ENCODE data around the gene NRF1.
"Not testable (repeated sequence)": the region's sequence is repeated elsewhere in the genome, so short reads cannot be mapped to it uniquely, and the experiment has no call there.

The NRF1 gene

DNA sequence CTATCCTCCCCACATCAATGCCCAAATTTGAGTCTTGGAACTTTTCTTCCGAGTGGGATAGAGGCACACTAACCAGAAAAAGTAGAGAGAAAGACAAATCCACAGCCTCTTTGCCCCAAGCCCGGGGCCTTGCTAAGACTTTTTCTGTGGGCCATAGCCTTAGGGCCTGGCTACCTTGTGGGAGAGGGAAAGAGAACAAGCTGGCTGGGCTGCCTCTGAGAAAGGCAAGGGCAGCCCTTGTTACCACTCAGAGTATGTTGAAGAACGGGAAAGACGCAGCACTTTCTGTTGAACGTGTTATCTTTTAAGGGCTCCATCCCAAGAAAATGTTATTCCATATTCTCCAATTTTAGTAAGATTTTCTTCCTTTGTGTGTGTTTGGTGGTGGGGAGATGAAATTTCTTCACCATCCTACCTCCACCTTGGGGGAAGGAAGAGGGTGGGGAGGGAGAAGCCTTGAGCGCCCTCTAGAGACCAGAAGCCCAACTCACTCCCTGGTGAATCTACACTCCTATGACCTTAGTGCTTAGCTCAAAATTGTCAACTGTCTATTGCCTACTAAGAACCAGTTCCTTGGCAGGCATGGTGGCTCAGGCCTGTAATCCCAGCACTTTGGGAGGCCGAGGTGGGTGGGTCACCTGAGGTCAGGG is 3.9 kb upstream of the NRF1 start:
- peak; percentile 60 to 67 for DNase-seq

DNA sequence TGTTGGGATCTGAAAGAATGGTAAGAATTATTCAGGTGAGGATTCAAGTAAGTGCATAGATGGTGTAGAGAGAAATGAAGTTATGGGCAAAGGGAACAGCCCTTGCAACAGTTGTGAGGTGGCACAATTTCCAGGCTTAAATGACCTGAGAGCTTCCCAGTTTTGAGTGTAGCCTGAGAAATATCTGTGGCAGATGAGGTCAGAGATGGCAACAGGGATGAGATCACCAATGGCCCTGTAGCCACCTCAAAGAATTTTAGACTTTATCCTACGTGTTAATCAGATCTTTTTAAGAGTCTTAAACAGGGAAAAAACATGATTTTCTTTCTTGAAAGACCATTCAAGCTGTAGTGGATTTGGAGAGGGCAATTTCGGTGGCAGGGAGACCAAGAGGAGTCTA is 1.9 kb upstream of the NRF1 start:
- DNase-seq = peak in 1 of 2 experiments; percentile 11

DNA sequence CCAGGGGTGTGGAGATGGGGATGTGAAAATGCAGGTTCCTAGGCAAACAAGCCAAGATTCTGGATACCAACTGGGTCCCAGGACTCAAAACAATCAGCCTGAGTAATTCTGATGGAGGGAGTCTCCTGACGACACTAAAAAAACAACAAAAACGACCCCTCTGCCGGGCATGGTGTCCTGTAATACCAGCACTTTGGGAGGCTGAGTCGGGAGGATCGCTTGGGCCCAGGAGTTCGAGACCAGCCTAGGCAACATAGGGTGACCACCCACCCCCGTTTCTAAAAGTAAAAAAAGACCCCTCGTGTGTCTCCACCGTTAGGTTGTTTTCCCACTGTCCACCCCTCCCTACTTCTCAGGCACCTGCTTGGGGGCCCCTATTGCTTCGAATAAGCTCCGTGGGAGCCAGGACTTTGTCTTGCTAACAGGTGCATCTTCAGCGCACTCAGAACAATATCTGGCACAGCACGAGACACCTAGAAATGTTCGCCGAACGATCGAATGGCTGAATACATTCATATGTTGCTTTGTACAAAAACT is 743 bp upstream of the NRF1 start:
- no peak for DNase-seq

DNA sequence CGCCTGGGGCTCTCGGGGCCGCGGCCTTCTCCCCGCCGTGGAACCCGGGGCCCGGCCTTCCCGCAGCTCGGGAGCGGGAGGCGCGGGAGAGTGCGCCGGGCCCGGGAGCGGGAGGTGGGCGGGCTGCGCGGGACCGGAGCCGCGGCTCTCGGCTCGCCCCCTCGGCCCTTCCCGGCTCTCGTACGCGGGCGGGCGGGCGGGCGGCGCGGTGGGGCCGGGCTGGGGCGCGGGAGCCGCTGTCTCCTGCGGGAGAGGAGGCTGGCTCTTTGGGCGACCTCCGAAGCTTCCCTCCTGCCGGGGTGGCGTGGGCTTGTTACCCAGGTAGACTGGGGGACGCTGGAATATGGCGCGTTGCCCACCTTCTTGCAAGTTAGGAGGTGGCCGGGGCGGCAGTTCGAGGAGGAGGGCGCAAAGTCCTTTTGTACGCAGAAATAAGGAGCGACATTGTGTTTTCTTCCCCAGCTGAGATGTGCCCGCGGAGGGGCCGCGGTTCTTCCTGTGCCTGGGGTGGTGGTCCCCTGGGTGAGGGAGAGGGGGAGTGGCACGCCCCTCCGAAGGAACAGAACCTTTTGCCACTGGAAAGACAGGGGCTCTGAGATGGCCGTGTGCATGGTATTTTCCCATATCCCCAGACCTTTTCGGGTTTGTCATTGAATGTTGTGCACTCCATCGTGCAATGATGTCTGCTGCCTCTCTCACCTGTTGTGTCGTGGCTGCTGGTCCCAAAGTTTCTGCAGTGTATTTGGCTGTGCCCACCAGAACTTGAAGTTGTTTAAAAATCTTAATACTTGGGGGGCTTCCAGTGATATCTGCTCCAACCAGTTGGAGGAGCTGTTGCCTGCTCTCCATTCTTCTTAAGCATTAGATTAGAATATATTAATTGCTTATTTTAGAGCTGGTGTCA is 844 bp downstream of the NRF1 start:
- peak; percentile 37 to 56 for DNase-seq

DNA sequence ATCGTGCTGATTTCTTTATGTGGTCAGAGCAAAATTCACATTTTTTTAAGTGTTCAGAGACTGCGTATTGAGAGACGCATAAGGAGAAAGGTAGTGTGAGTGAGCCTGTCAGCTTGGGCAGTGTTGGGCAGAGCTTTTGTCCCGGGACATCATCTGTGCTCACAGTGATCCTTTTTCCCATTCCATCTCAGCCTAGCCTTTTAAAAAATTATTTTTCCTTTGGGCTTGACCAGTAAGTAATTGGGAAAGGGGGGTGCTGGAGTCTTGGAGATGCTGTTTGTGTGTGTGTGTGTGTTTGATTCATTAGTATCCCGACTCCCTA is 1.5 kb downstream of the NRF1 start:
- no peak for DNase-seq

DNA sequence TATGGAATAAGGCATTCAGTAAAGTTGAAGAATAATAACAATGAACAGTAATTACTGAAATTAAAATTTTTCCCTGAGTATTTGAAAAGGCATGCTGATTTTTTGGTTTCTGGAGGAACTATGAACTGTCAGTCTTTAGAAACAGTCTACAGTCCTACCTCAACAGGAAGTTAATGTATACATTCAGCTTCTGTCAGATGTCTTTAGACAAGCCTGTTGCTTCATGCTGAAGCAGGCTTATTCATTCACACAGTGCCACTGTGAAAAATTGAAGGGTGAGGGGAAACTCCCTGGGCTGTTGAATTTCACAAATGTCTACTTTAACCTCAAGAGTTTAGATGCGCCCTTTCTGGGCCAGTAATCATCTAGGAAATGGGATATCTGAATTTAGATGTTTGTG is 3.5 kb downstream of the NRF1 start:
- DNase-seq = peak; percentile 74 to 83

DNA sequence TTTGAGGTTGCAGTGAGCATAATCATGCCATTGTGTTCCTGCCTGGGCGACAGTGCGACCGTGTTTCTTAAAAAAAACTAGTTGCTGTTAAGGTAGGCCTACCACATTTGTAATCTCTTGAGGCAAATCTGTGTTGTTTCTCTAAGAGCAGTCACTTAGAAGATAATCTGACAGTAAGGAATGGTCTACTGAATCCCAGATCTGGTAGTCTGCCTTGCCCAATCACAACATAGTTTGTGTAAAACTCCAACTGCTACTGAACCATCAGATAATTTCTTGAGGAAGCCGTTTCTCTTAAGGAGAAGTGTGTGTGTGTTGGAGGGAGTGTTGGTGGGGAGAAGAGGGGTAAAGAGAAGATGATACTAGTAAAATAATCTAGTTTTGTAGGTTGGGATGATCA is 5.0 kb downstream of the NRF1 start:
- DNase-seq = peak in 1 of 2 experiments; percentile 17

DNA sequence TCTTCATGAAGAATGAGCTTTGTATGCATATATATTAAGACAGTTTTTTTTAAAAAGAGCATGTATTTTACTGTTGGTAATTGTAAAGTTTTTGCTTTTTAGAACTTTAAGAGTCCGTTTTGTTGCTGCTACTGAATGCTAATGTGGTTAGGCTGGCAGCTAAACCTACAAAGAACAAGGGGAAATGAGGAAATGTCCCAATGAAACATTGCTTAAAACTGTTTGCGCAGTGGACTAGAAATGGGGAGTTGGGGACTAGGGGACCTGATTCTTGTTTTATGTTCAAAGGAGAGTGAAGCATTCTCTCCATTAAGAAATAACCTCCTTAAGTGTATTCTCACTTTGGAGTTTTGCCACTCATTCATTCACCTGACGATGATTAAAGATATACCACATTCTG is 5.7 kb downstream of the NRF1 start:
- peak; percentile 61 to 71 for DNase-seq

DNA sequence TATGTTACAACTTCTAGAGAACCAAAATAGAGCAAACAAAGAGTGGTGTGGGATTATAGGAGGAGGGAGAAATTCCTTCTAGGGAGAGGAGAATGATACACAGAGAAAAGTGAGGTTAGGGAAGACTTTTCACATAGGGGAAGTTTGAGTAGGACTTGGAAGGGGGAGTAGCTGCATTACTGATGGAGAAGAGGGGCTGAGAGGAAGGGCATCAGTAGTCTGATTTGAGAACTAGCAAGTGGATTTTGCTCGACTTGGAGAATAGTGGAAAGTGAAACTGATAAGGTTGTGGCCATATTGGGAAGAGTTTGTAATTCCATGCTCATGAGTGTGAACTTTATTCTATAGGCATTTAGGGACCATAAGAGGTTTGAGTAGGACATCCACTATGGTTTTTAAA is 6.1 kb downstream of the NRF1 start:
- peak; percentile 31 to 35 for DNase-seq

DNA sequence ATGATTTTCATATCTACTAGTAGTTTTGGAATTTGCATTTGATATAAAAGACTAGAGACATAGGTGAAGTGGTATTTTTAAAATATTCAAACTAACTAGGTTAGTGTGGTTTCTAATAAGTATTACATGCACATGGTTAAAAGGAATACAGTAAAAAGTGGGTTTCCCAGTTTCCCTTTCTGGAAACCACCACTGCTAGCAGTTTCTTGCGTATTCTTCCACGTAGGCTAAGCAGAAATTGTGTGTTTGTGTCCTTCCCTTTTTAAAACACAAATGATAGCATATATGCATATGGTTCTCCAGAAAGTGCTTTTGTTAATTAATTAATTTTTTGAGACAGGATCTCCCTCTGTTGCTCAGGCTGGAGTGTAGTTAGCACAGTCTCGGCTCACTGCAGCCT is 15.4 kb downstream of the NRF1 start:
- DNase-seq = no peak

DNA sequence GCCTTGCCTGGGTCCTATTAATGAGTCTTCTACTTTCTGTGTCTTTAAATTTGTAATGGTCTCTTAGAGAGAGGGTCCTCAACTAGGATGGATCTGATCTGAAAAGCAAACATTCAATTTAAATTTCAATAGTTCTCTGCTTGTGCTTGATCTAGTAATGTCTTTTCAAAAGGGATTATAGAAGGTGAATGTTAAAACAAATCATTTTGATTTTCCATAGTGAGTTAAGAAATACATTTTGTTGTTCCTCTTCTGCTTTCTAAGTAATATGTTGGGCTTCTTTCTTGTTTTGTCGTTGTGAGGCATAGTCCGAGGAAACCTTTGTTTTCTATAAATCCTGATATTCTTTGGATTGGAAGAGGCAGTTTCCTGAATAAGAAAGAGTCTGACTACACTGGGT is 18.8 kb downstream of the NRF1 start:
- no peak for DNase-seq

DNA sequence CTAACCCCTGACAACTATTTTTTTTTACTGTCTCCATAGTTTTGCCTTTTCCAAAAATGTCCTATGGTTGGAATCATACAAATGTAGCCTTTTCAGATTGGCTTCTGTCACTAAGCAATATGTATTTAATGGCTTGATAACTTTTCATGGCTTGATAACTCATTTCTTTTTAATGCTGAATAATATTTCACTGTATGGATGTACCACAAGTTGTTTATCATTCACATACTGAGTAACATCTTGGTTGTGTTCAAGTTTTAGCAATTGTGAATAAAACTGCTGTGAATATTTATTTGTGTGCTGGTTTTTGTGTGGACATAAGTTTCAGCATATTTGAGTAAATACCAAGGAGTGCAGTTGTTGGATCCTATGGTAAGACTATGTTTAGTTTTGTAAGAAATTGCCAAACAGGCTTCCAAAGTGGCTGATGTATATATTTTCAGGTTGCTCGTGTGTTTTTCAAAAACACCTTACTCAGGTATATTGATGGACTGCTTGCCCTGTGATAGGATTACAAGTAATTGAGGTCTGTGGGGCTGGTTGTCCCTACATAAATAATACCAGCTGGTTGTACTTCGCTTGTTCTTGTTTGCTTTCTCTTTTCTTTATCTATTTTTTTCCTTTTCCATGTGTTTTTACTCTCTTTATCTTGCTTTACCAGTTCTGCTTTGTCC is 23.0 kb downstream of the NRF1 start:
- DNase-seq = no peak

DNA sequence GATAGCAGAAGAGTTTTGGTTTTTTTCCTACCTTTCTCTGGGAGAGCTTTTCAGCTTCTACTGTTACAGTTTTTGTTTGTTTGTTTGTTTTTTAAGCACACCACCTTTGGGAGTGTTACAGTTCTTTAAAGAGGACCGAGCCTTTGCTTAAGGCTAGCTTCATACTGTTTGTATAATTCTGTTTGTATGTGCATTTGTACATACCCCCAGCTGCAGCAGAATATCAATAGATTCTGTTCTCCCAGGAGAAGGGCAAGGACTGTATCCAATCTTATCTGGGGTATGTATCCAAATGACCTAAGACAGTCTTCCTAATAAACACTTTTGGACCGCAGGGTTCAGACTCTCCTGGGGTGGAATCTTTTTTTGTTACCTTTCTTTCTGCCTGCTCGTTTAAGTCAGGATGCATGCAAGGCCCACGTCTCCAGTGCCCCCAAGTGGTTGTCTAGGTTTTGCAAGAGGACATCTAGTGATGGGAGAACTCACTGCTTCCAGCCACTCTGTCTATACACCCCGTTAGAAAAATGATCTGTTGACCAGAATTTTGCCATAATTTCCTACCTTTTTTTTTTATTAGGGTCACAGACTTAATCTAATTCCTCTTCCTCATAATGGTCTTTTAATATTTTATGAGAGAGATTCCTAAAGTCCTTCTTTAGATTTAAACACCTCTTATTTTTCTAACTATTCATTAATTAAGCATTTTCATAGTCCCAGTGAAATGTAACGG is 23.9 kb downstream of the NRF1 start:
- peak; percentile 75 to 78 for DNase-seq

DNA sequence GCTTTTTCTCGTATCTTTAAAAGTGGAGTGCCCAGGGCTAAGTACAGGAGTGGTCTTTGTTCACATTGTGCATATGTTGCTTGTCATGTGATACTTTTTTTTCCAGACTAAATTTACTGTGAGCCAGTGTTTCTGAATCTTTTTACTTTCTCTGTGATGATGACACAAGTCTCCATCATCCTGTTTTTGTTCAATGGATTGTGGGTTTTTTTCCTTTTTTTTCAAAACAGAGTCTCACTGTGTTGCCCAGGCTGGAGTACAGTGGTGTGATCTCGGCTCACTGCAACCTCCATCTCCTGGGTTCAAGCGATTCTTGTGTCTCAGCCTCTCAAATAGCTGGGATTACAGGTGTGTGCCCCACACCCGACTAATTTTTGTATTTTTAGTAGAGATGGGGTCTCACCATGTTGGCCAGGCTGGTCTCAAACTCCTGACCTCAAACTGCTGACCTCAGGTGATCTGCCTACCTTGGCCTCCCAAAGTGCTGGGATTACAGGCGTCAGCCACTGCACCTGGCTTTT is 24.6 kb downstream of the NRF1 start:
- DNase-seq = not testable (repeated sequence)

DNA sequence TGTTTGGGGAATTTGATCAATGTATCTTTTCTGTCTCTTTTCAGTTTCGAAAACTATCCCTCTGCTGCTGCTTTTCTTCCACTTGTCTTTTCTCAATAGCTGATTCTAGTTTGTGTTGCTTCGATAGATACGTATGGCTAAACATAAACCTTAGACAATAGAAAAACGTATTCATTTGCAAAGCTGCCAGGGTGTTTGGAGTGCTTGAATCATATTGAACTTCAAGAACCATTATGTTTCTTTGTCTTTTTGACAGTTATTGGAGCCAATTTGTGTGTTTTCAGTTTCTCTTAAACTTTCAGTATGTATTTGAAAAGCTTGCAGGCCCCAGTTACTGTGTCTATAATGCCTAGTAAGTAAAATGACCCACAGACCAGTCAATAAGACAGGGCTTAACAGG is 25.1 kb downstream of the NRF1 start:
- no peak for DNase-seq

DNA sequence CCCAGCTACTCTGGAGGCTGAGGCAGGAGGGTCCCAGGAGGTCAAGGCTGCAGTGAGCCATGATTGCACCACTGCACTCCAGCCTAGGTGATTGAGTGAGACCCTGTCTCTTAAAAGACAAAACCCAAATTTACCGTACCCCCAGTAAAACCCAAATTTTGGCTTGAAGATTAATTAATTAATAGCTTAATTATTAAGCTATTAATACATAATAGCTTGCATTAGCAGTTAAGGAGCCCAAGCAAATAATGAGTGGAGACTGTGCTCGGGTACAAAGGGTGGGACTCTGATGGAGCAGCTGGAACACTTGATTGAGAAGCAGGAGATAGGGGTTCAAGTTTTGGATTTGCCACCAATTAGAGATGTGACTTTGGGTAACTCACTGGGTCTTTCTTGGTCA is 28.9 kb downstream of the NRF1 start:
- DNase-seq = no peak

DNA sequence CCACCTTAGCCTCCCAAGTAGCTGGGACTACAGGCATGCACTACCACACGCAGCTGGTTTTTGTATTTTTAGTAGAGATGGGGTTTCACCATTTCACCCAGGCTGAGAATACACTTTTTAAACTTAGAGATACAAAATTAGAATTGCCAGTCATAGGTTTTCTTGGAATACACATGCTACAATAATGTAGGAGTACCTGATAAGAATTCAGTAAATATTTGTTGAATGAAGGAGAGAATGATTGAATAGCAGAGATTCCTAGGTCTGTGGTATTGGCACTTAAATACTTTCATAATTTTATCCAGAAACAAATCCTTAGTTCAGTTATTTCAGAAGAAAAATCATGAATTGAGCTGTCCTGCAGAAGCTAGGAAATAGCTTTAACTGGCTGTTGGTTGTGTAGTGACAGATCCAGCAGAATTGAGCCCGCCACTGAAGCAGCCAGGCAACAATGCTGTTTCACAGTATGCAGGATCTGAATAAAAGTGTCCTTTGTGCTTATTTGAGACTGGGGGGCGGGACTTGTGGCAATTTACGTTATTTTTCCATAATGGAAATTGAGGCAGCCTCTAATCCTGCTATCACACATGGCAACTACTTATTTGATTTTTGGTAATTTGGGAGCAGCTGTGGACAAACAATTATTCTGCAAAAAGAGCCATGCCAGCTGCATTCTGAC is 31.5 kb downstream of the NRF1 start:
- no peak for DNase-seq

DNA sequence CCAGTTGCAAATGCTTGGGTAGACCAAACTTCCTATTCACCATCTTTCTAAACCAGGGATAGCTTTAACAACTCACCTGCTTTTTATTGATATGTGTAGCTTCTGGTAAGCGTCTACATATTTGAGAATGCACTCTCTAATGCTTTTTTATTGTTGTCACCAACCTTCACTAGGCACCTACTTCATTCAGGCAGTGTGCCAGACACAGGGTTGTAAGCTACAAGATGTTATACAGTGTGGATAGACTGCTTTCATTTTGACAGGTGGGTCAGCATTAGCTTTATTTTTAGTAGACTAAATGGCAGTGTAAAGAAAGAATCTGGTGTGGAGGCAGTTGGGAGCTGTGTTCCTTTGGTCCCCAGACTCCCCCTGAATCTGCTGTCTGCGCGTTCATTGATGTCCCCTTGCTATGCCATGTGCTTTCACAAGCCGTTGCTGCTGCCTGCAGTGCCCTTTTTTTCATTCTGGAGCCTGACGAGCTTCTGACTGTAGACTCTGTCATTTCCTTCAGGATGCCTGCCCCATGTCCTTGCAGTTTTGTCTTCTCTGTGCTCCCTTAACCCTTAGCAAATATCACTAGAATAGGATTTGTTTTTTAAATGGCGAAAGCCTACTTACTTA is 32.1 kb downstream of the NRF1 start:
- no peak for DNase-seq

DNA sequence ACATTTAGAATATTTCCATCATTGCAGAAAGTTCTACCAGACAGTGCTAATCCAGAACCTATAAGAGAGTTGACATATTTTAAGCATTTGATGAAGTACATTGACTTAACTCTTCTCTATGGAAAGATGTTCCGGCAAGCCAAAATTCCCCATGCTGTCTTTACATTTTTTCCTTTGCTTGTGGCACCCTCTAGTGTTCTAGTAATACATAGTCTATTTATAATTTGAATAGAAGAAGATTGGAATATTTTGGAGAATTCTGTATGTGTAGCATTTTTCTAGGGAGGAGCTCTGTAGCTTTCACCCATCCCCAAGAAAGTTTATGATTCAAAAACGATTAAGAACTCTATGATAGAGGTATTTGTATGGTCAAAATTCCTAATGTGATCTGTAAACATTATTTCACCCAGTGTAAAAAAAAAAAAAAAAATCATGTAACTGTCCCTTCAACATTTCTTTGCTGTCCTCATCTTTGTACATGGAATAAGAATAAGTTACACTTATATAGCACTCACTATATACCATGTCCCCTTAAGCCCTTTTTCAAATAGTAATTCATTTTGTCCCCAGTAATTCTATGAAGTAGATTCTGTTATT is 33.2 kb downstream of the NRF1 start:
- peak; percentile 44 to 46 for DNase-seq

DNA sequence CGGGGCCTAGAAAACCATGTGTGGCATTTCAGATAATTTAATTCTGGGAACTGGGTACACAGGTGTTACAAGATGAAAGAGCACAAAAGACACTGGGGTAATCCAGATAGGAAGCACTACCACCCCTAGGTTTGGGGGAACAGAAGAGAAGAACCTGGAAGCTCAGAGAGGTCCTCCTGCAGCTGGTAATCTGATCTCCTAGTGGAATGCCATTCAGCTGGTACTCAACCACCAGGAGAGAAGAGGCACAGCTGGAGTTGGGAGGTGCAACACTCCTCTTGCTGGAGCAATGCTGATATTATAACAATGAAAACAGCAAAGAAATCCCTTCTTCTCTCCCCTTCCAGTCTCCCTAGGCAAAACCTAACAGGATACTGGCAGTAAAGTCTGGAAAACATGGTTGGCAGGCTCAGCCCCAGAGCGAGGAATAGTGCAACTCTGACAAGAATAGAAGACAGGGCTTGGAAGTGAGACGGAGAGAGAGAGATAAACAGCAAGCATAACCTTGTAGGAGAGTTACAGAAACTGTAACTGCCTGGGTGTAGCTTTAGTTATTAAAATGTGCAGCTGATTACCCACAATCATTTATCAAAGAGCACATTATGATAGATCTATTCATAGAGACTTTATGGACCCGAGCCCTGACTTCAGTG is 35.0 kb downstream of the NRF1 start:
- DNase-seq = no peak
